Measurements from ENCODE around the gene HOTAIR. TPM values are rescaled to one million over a fixed set of nuclear protein-coding genes. Genes with fewer than 3 reads are reported as not detected.

Gene HOTAIR
- polyA plus RNA-seq, 2 of the 4 experiments (the other 2 are of a cell fraction) = 0.67 to 0.71 TPM

GRCh38 chr12:53976172-53976822, 1.5 kb upstream of the HOTAIR start:
- Histone ChIP-seq H3K4me1 (peaks cover 27% of the 10 kb centered on the region), H3K9me3 (no peaks in the 10 kb centered on the region), H3K4me2 (no peak overlapping the region), H3K4me3 (no peak overlapping the region), H3K27ac (no peak overlapping the region)
- DNase-seq (ENCODE audit: low read depth in 1 of 2, low spot score in 1 of 2) = no peak
- ChIA-PET POLR2A (no interaction called here), CTCF (interaction anchor here (1.1 to 2.3 kb wide), 7 partner anchors 8 to 231 kb away, joined by 3 to 12 read pairs (median 6); partner anchors contain the start of genes HOXC10 and HOXC12)
- WGBS (ENCODE audit: missing lambda C conversion rate) = 89% methylated on average over 21 of the region's 21 CpGs
- TF ChIP-seq USF2 (IDR thresholded peaks at IDR 0.05) (no peak), HEYL (CRISPR knock-in tag; IDR thresholded peaks at IDR 0.05) (no peak)
- FAIRE-seq = no peak
- no peak for ATAC-seq

GRCh38 chr12:53975479-53976152, 862 bp upstream of the HOTAIR start:
- peaks cover 27% of the 10 kb centered on the region for H3K4me1 ChIP-seq
- H3K9me3 ChIP-seq = no peaks in the 10 kb centered on the region
- FAIRE-seq (no peak), DNase-seq (ENCODE audit: low read depth in 1 of 2, low spot score in 1 of 2) (no peak), ATAC-seq (no peak)
- no peak overlapping the region for H3K27ac ChIP-seq
- CTCF ChIA-PET = interaction anchor here (1.5 to 2.3 kb wide), 5 partner anchors 9 to 232 kb away, joined by 3 to 12 read pairs (median 6); partner anchors contain the start of gene HOXC10
- H3K4me3 ChIP-seq = no peak overlapping the region
- POLR2A ChIA-PET = no interaction called here
- TF ChIP-seq NPAS2 (CRISPR knock-in tag; IDR thresholded peaks at IDR 0.05; ENCODE audit: borderline replicate concordance) (no peak), MAFK (IDR thresholded peaks at IDR 0.05; ENCODE audit: partially characterized antibody) (no peak), TFCP2L1 (CRISPR knock-in tag; IDR thresholded peaks at IDR 0.05) (no peak), KDM5A (IDR thresholded peaks at IDR 0.05) (no peak), RNF2 (IDR thresholded peaks at IDR 0.05; ENCODE audit: borderline replicate concordance, low read depth) (no peak), CTCF (IDR thresholded peaks at IDR 0.05) (no peak), REST (IDR thresholded peaks at IDR 0.05) (no peak), ELK1 (IDR thresholded peaks at IDR 0.05; ENCODE audit: low read depth, low read length) (no peak), BHLHE40 (IDR thresholded peaks at IDR 0.05; ENCODE audit: low read depth, low read length) (no peak), HOXB13 (CRISPR knock-in tag; IDR thresholded peaks at IDR 0.05; ENCODE audit: low read depth) (no peak), POLR2AphosphoS2 (conservative IDR thresholded peaks at IDR 0.05; ENCODE audit: low read length) (no peak), RAD21 (conservative IDR thresholded peaks at IDR 0.05 in 1 of 2, IDR thresholded peaks at IDR 0.05 in 1 of 2) (no peak), MAZ (IDR thresholded peaks at IDR 0.05; ENCODE audit: borderline replicate concordance, low read depth, low read length) (no peak)
- H3K4me2 ChIP-seq = no peak overlapping the region; the same call in 2 of the 3 replicates
- WGBS (ENCODE audit: missing lambda C conversion rate) = 91% methylated on average over 31 of the region's 31 CpGs

Measured in A549 (cell line).